Subcutaneous adipose tissue (tissue), 4 donors: ENCODE measurements around the gene ANXA11. TPM values are rescaled to one million over a fixed set of nuclear protein-coding genes. Genes with fewer than 3 reads are reported as not detected.

Experiments
- total RNA-seq, 4 donors: library from RNA; depleted of rRNA; stranded (reverse); fragments of >200 nt; gene quantifications; one replicate each; pipeline ENCODE4 v1.1.0, GENCODE V29; 2016
- TF ChIP-seq, protein P1 (sequence below): fragments of 450-650 bp; IDR thresholded peaks from one replicate; pipeline ENCODE4 v1.5.1; 2016; ENCODE audit warnings: low read depth, mild to moderate bottlenecking, control low read depth, antibody characterized with exemption, moderate library complexity

Gene ANXA11
- total RNA-seq, 4 donors from 2014 or later: 119 to 171 (median 140) TPM

- TF ChIP-seq, protein P1, sequence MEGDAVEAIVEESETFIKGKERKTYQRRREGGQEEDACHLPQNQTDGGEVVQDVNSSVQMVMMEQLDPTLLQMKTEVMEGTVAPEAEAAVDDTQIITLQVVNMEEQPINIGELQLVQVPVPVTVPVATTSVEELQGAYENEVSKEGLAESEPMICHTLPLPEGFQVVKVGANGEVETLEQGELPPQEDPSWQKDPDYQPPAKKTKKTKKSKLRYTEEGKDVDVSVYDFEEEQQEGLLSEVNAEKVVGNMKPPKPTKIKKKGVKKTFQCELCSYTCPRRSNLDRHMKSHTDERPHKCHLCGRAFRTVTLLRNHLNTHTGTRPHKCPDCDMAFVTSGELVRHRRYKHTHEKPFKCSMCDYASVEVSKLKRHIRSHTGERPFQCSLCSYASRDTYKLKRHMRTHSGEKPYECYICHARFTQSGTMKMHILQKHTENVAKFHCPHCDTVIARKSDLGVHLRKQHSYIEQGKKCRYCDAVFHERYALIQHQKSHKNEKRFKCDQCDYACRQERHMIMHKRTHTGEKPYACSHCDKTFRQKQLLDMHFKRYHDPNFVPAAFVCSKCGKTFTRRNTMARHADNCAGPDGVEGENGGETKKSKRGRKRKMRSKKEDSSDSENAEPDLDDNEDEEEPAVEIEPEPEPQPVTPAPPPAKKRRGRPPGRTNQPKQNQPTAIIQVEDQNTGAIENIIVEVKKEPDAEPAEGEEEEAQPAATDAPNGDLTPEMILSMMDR: no peak
Observed at GRCh38 chr10:80172896-80173295, 32.4 kb downstream of the ANXA11 start.

GRCh38 chr10:80171248-80171660 lies 34.1 kb downstream of the ANXA11 start:
- TF ChIP-seq, protein P1: no peak

DNA sequence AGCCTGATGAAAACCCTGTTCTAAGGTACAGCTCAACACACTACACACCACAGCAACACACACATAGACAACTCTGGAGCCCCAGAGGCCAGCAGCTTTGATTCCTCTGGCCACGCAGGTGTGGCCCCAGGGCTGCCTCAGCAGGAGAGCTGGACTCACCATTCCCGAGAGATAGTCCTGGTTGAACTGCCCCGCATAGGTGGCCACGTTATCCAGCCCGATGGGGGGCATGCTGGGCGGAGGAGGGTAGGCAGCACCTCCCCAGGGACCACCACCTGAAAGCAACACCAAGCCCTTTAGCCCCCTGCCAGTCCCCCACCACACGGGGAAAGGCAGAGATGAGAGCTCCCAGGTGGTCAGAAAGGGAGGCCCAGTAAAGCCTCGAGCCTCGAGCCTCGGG lies 34.7 kb downstream of the ANXA11 start:
- TF ChIP-seq, protein P1: no peak

DNA sequence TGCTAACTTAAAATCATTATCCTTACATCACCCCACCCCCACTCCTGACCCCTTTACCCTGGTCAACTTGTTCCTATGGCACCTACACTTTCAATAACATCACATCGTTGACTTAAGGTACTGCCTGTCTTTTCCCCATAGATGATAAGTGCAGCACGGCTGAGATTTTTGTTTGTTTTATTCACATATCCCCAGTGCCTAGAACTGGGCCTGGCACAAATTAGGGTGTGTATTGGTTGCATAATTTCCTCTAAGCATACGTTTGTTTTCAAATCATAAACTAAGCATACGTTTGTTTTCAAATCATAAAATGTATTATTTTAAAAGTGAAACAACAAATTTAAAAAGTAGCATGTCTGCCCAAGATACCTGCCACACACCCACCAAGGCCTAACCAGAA lies 35.3 kb downstream of the ANXA11 start:
- TF ChIP-seq, protein P1: no peak

GRCh38 chr10:80168679-80169380 lies 36.5 kb downstream of the ANXA11 start:
- TF ChIP-seq, protein P1: no peak

DNA sequence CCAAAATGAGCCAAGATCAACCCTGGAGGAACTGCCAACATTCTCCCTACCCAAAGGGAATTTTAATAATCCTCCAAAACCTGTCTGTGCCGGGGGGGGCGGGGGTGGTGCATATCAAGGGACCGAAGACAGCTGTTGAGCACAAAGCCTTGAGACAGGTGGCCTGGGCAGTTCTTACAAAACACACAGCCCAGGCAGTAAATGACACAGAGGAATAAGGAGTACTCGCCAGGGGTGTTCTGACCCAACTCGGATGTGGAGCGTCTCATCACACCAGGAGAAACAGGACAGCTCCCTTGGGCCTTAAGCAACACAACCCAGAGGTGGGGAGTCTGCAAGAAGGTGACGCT lies 37.2 kb downstream of the ANXA11 start:
- TF ChIP-seq, protein P1: no peak

DNA sequence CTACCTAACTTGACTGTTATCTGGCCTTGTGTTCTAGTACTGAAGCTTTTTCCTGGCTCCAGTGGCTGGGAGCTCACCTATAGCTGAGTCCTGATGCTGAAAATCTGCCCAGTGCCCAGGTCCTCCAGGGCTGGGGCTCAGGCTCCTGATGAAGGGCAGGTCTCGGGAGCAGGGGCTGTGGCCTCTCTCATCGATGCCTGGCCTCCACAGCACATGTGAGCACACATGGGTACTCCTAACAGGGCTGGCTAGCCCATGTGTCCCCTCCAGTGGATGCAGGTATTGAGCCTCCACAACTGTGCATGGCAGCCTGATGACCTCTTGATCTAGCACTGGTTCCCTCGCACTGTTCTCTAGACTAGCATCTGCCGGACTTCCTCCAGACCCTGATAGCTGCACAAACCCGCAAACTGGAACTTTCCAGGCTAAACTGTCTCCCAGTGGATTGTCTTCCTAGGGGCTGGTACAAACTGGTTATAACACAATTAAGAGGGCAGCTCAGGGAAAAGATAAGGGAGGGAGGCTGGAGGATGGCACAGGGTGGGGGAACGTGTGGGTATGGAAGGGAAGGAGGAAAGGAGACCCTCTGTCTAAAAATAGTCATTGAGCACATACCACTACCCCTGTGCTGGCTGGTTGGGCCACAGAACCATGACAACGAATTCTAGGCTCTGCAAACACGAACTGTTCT lies 37.7 kb downstream of the ANXA11 start:
- TF ChIP-seq, protein P1: no peak
